Jurkat, Clone E6-1 (cell line): ENCODE data around the gene OPN3.

Experiments
- DNase-seq: peaks from one replicate; pipeline ENCODE4 v3.0.0-alpha.2; 2011; ENCODE audit warnings: low read depth, low spot score
- H3K4me3 ChIP-seq: 2 replicates; pipeline ENCODE4 v1.5.1; 2011; ENCODE audit warnings: mild to moderate bottlenecking, low read length, control low read depth, moderate library complexity

Gene OPN3

DNA sequence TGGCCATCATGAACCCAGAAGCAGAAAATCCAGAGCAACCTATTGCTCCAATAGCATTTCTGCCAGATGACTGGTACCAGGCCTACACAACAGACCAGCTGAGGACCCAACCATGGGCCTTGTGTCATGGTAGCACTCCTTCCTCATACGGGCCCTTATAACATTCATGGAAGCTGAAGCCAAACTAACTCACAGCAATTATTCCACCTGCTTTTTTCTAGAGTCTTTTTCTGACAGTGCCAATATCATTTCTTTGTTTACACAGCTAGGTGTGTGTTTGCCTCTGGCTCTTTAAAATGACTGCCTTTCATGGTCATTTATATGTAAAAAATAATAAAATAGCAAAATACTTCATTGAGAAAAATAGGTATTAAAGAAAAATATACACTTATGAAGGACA, 8.0 kb upstream of the OPN3 start:
- no peak for DNase-seq
- no peak overlapping the region for H3K4me3 ChIP-seq

DNA sequence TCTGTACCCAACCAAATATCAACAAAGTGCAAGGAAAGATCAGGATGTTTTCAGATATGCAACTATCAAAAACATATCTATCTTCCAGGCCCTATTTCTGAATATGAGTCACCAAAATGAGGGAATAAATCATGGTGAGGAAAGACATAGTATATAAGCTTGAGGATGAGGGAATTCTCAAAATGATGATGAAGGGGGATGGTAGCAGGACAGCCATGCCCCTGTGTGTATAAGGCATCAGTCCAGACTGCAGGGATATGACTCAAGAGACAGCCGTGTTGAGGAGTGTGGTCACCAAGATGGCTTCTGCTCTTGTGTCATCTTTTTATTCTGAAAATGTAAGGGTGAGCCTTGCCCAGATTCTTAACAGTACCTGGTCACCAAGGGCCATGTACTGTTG, 7.5 kb upstream of the OPN3 start:
- DNase-seq = no peak
- no peak overlapping the region for H3K4me3 ChIP-seq

DNA sequence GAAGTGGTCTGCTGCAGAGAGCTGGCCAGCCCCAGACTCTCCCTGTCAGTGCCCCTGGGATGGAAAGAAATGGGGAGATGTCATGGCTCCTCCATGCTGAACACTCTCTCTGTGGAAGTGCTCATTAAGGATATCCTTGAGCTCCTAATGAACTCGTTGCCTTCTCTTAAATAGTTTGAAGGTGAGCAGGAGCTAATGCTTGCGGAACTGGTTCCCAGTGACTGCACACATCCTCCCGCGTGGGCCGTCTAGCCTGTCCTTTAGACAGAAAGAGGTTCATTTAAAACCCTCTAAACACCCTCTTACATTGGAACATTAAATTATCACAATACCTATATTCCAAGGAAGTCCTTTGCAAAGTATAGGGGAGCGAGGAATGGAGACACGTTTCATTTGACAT, 6.0 kb upstream of the OPN3 start:
- DNase-seq = no peak
- H3K4me3 ChIP-seq = no peak overlapping the region

DNA sequence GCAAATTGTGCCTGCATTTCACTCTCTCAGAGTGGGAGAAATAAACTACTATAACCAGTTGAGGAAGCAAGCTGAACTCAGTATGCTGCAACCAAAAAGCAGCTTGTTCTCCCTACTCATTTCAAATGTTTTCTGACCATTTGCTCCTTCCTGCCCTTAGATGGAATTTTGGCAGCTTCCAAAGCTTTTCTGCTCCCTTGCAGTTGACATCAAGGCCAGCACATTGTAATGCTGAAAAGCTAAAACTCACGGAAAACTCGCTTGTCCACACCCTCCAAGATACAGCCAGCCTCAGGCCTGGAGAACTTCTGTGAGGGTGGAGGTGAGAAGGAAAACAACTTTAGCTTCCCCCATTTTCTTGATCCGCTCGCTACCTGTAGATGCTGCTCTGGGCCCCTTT, 5.0 kb upstream of the OPN3 start:
- no peak overlapping the region for H3K4me3 ChIP-seq
- DNase-seq = no peak

DNA sequence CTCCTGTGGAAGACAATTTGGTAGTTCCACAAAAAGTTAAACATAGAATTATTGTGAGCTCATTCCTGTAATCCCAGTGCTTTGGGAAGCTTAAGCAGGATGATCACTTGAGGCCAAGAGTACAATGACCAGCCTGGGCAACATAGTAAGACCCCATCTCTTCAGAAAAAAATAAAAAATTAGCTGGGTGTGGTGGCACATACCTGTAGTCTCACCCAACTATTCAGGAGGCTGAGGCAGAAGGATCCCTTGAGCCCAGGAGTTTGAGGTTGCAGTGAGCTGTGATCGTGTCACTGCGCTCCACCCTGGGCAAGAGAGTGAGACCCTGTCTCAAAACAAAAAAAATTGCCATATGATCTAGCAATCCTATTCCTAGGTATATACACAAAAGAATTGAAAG, 4.1 kb upstream of the OPN3 start:
- H3K4me3 ChIP-seq = no peak overlapping the region
- DNase-seq = no peak

DNA sequence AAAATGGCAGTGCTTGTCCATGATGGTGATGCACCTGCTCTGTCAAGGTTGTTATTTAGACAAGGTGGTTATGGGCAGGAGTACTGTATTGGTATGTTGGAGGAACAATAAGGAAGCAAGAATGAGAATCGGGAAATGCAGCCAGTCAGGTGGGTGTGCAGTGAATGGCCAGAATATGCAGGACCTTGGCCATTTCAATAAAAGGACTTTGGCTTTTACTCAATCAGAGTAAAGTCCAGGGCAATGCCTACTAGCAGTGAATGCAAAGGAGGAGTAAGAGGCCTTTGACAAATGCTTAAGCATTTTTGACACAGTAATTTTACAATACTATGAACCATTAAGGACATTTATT, 2.4 kb upstream of the OPN3 start:
- no peak for DNase-seq
- H3K4me3 ChIP-seq = no peak overlapping the region

DNA sequence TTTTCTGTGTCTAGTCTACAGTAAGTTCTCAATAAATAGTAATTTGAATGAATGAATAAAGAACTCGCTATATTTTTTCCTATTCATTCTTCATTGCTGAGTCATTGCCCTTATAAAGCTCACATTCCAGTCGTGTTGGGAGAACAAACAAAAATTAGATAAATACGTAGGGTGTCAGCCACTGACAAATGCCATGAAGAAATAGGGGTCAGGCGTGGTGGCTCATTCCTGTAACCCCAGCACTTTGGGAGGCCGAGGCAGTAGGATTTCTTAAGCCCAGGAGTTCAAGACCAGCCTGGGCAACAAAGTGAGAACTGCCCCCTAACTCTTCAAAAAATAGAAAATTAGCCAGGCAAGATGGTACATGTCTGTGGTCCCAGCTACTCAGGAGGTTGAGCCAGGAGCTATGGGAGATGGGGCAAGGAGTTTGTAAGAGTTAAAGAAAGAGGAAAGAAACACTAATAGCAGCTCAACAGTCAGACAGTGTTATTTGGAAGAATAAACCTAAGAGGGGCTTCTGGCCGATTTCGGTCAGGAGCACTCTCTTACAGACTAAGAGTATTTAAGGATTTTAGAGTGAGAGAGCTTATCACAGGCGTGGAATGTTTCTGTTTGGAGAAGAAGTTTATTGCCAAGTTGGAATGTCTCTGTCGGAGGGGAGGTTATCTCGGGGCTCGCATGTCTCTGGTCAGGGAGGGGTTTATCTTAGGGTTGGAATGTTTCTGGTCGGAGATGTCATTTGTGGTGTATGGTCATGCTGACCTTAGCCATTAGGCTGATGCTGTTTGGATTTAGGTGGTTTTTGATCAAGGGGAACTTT, 1.8 kb upstream of the OPN3 start:
- H3K4me3 ChIP-seq = no peak overlapping the region
- DNase-seq = no peak

DNA sequence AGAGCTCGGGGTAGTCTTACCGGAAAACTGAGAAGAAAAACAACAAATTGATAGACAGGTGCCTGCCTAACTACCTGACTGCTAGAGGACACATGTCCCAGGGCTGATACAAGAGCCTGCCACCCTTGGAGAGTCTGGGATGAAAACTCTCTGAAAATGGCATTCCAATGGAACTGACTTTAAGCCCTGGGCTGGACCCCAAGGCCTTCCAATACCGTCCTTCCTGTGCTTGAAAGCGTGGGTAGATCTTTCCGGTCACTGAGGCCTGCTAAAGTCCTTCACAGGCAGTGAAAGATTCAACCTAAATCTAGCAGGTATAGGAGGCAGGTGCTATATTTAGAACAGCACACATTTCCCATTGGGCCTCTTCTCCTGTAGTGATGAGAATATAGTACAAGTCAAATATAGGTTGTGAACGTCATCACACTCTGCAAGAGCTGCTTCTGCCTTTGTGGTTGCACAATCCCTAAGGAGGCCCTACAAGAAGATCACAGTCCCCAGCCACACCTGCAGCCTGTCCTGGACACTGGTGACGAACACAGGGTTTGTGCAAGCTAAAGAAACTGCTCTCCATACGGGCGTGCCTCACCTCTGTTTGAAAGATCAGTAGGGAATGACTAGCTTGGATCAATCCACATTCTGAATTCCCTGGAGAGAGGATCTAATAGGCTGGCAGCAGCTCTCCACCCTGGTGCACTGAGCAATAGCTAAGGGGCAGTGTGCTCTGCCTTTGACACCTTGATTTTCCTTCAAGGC, 876 bp upstream of the OPN3 start:
- DNase-seq = no peak
- peak overlapping the region; percentile 40 for H3K4me3 ChIP-seq

- DNase-seq = no peak
- H3K4me3 ChIP-seq = peak overlapping the region; percentile 75
These were observed 483 bp downstream of the OPN3 start for GRCh38 chr1:241639623-241640148.

DNA sequence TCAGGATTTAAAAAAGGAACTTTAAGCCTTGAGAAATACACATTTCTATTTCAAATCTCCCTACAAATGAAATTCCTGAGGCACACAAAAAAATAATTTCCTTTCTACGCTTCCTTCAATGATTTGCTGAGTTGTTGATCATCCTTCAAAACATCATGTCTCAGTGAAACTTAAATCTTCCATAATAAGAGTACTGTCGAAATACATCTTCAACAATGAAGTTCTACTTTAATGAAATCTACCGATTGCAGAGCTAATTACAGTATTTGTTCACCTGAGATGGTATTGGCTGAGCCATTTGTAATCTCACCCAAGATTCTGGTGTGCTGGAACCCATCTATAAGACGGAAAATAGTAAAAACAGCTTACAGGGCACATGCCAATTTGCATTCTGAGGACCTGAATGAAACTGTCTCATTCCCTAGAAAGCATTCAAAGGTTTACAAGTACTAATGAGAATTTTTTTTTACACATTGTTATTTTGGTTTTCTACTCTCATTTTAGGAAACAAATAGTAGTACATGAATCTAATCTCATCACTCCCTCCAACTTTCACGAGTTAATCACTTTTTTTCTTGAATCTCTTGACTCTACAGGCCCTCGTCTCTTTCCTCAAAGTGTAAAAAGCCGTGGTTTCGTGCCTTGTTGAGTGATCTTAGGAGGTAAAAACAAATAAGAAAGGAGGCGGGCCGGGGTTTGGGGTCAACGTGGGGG, 1.1 kb downstream of the OPN3 start:
- DNase-seq = no peak
- H3K4me3 ChIP-seq = peak overlapping the region; percentile 75

- no peak overlapping the region for H3K4me3 ChIP-seq
- DNase-seq = no peak
These were observed 2.0 kb downstream of the OPN3 start for GRCh38 chr1:241638099-241638682.

- H3K4me3 ChIP-seq = no peak overlapping the region
- no peak for DNase-seq
These were observed 2.6 kb downstream of the OPN3 start for GRCh38 chr1:241637604-241638003.

DNA sequence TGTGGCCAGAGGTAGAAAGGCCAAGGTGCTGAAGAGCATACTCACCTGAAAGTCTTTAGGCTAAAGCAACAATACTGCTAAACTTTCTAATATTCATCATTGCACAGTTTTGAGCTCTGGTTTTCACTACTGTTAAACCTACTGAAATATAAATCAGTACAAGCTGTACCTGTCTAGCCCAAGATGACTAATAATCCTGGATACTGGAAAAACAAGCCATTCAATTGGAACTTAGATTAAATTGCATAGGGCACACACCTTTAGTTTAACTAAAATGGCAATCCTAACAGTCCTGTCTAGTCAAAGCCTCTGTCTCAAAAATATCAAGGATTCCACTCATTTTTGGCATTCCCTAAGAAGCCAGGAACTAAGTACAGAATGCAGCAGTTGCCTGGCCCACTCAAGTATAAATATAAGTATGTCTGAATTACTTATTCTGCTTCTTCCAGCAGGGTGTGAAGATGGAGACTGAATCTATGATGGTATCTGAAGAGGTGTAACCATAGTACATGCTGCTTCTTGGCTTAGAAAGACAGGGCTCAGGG, 3.1 kb downstream of the OPN3 start:
- H3K4me3 ChIP-seq = no peak overlapping the region
- DNase-seq = no peak

- DNase-seq = no peak
- H3K4me3 ChIP-seq = no peak overlapping the region
These were observed 3.9 kb downstream of the OPN3 start for GRCh38 chr1:241636291-241636690.

DNA sequence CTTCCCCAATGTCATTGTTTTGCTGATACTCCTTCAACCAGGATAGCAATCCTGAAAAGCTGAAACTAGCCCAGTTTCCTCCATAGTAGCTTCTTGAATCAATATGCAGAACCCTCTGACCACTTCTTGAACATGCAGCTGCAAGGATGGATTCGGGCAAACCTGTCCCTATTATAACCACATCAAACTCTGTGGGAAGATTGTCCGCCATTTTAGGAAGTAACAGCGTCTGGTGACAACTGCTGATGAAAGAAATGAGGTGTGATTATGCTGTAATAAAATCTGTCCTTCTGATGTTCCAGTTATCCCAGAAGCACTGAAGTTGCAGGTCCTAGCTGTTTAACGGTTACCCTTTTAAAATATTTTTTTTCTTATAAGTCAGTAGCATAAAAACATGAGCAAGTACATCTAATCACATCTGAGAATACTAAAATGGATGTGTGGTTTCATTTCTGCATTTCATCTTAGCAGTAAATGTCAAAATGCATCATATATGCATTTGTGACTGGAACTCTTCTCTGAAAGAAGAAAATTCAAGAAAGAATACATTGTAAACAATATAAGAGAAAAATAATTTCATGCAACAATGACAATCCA, 4.5 kb downstream of the OPN3 start:
- 0 out of 2 replicates have a peak overlapping the region, but pooled peaks have one; percentile 1 for H3K4me3 ChIP-seq
- DNase-seq = peak; percentile 79

DNA sequence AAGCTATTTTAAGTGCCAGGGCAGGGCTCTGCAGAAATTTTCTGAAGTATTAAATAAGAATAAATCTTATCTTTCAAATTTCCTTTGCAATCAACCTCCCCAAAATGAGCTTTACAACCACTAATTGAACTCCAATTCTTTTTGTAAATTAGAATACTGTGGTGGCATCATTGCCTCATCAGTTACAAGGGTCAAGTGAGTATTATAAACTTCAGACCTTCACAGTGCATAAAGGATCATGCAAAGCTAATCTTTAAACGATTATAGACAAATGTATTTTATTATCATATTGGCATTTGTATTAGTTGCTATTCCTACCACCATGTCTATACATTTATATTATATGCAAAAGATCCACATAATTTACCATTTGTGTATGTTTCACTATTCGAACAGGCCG, 7.2 kb downstream of the OPN3 start:
- H3K4me3 ChIP-seq = no peak overlapping the region
- DNase-seq = no peak

DNA sequence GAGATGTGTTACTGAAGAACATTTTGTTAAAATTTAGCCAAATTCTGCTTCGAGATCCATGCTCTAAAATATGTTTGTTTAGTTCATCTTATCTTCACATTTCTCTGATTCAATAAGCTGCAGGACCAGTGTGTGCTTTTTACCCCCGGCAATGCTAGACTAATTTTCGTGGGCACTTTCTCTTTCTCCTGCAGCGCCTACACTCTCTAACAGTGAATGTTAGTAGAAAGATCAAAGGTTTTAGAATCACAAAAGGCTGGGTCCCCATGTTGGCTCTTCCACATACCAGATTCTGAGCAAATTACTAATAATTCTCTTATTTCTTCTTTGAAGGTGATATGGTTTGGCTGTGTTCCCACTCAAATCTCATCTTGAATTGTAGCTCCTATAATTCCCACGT, 8.5 kb downstream of the OPN3 start:
- H3K4me3 ChIP-seq = no peak overlapping the region
- no peak for DNase-seq

- DNase-seq = no peak
These were observed 9.3 kb downstream of the OPN3 start for GRCh38 chr1:241630899-241631298.

DNA sequence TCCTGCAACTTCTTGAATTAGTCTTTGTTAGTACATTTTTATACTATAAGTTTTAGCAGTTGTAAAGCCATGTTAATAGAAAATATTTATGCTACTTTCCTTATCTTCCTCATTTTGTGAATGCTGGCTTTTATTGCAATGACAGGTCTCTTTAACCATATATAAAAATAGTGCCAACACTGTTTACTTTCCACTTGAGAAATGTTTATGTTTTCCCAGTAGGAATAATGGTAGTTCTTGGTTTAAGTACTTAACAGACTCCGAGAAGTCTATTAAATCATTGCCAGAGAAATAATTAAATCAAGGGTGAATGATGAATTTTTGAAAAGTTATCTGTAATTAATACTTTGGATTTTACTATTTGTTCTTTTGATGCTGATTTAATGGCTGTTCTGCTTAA, 9.7 kb downstream of the OPN3 start:
- DNase-seq = no peak
- H3K4me3 ChIP-seq = no peak overlapping the region

More at GRCh38 chr1:241630899-241631298, 9.3 kb downstream of the OPN3 start:
- H3K4me3 ChIP-seq = no peak overlapping the region
